Spinal cord (tissue), 10 donors: Measurements from ENCODE around the gene ZNF883. TPM values are rescaled to one million over a fixed set of nuclear protein-coding genes. Genes with fewer than 3 reads are reported as not detected.

Experiments used
- DNase-seq, 6 donors: peaks; one replicate each; pipeline versions ENCODE4 v3.0.0 to v3.0.0-alpha.2; 2013 to 2015; ENCODE audit warnings: low spot score in 6 of 6, low read depth in 4 of 6
- H3K27ac ChIP-seq: one replicate; pipeline ENCODE4 v1.5.1; 2013; ENCODE audit warnings: low read depth, low read length, control low read depth
- H3K27me3 ChIP-seq: one replicate; pipeline ENCODE4 v1.6.1; 2013; ENCODE audit warnings: low read length; ENCODE audit not compliant: control insufficient read depth, insufficient read depth
- H3K36me3 ChIP-seq: one replicate; pipeline ENCODE4 v1.6.1; 2013; ENCODE audit warnings: low read length; ENCODE audit not compliant: control insufficient read depth, insufficient read depth
- H3K4me1 ChIP-seq: one replicate; pipeline ENCODE4 v1.6.1; 2013; ENCODE audit warnings: low read length; ENCODE audit not compliant: control insufficient read depth, insufficient read depth
- H3K4me3 ChIP-seq: one replicate; pipeline ENCODE4 v1.5.1; 2013; ENCODE audit warnings: low read depth, low read length, control low read depth
- H3K9me3 ChIP-seq: one replicate; pipeline ENCODE4 v1.6.1; 2013; ENCODE audit warnings: low read length; ENCODE audit not compliant: control insufficient read depth, insufficient read depth
- WGBS: methylation state at CpG from one replicate; pipeline ENCODE4 v1.1.5; 2013; ENCODE audit warnings: missing lambda C conversion rate; ENCODE audit not compliant: insufficient coverage; 5-methylcytosine and 5-hydroxymethylcytosine counted together
- polyA plus RNA-seq, 2 donors: library from polyadenylated mRNA; unstranded; fragments of 120-200 nt; gene quantifications; one replicate each; pipeline ENCODE4 v1.2.1, GENCODE V29; 2013; ENCODE audit not compliant: insufficient read length in 2 of 2
- total RNA-seq, 2 donors: library from RNA; depleted of rRNA in 1 of 2; stranded (reverse); fragments of 120-200 nt in 1 of 2; fragments of >200 nt in 1 of 2; gene quantifications; one replicate each; pipeline versions ENCODE4 v1.2.3 to v1.2.4, GENCODE V29; 2013 to 2014
- donor health status: healthy.

ZNF883 gene
- total and polyA plus RNA-seq, 4 donors, result 14.1 to 19.1 (median 16.7) TPM

- 53% methylated on average over 4 of the region's 8 CpGs for WGBS
- H3K4me1 ChIP-seq, result no peaks in the 10 kb centered on the region
- DNase-seq, result peak in 5 of 6 donors; percentile 9 to 78 (median 23)
- no peaks in the 10 kb centered on the region for H3K9me3 ChIP-seq
- H3K36me3 ChIP-seq, result no peaks in the 10 kb centered on the region
- H3K27ac ChIP-seq, result no peak overlapping the region
- H3K4me3 ChIP-seq, result no peak overlapping the region
- peaks cover 2% of the 10 kb centered on the region for H3K27me3 ChIP-seq
Measured at GRCh38 chr9:112925058-112925641, 86.8 kb downstream of the ZNF883 start.

GRCh38 chr9:112921549-112921948 lies 90.4 kb downstream of the ZNF883 start:
- Histone ChIP-seq H3K4me1 (no peaks in the 10 kb centered on the region), H3K27ac (no peak overlapping the region), H3K36me3 (no peaks in the 10 kb centered on the region), H3K9me3 (no peaks in the 10 kb centered on the region), H3K27me3 (peaks cover 2% of the 10 kb centered on the region), H3K4me3 (no peak overlapping the region)
- WGBS, result 0% methylated on average over 1 of the region's 3 CpGs
- DNase-seq, result peak in 4 of 6 donors; percentile 3 to 73 (median 18)

GRCh38 chr9:112917987-112918362 lies 94.0 kb downstream of the ZNF883 start:
- Histone ChIP-seq H3K4me1 (peaks cover 2% of the 10 kb centered on the region), H3K27ac (no peak overlapping the region), H3K9me3 (no peaks in the 10 kb centered on the region), H3K4me3 (no peak overlapping the region), H3K36me3 (no peaks in the 10 kb centered on the region), H3K27me3 (no peaks in the 10 kb centered on the region)
- DNase-seq, result no peak
- WGBS, result 80% methylated on average over 1 of the region's 1 CpG

- H3K27me3 ChIP-seq, result no peaks in the 10 kb centered on the region
- H3K4me3 ChIP-seq, result no peak overlapping the region
- no peaks in the 10 kb centered on the region for H3K36me3 ChIP-seq
- no CpG with 5 or more reads among the region's 1 CpG for WGBS
- no peaks in the 10 kb centered on the region for H3K9me3 ChIP-seq
- no peak for DNase-seq
- no peak overlapping the region for H3K27ac ChIP-seq
- peaks cover 2% of the 10 kb centered on the region for H3K4me1 ChIP-seq
Measured at GRCh38 chr9:112917047-112917986, 94.7 kb downstream of the ZNF883 start.

- WGBS, result no CpG with 5 or more reads among the region's 2 CpGs
- Histone ChIP-seq H3K27ac (no peak overlapping the region), H3K9me3 (no peaks in the 10 kb centered on the region), H3K4me3 (no peak overlapping the region), H3K36me3 (no peaks in the 10 kb centered on the region), H3K4me1 (peaks cover 2% of the 10 kb centered on the region), H3K27me3 (no peaks in the 10 kb centered on the region)
- DNase-seq, result peak in 1 of 6 donors; percentile 3
Measured at GRCh38 chr9:112914524-112914923, 97.5 kb downstream of the ZNF883 start.

GRCh38 chr9:112913326-112913725 lies 98.7 kb downstream of the ZNF883 start:
- no peaks in the 10 kb centered on the region for H3K27me3 ChIP-seq
- no peak overlapping the region for H3K4me3 ChIP-seq
- H3K9me3 ChIP-seq, result no peaks in the 10 kb centered on the region
- no peak overlapping the region for H3K27ac ChIP-seq
- DNase-seq, result no peak
- WGBS, result 83% methylated on average over 3 of the region's 4 CpGs
- peaks cover 2% of the 10 kb centered on the region for H3K4me1 ChIP-seq
- no peaks in the 10 kb centered on the region for H3K36me3 ChIP-seq

GRCh38 chr9:112912636-112913035 lies 99.4 kb downstream of the ZNF883 start:
- DNase-seq, result no peak
- Histone ChIP-seq H3K4me3 (no peak overlapping the region), H3K4me1 (peaks cover 2% of the 10 kb centered on the region), H3K36me3 (no peaks in the 10 kb centered on the region), H3K27ac (no peak overlapping the region), H3K27me3 (no peaks in the 10 kb centered on the region), H3K9me3 (no peaks in the 10 kb centered on the region)
- 92% methylated on average over 2 of the region's 3 CpGs for WGBS

GRCh38 chr9:112911736-112912135 lies 100.3 kb downstream of the ZNF883 start:
- WGBS, result 42% methylated on average over 2 of the region's 2 CpGs
- Histone ChIP-seq H3K4me3 (no peak overlapping the region), H3K36me3 (no peaks in the 10 kb centered on the region), H3K4me1 (peaks cover 2% of the 10 kb centered on the region), H3K9me3 (no peaks in the 10 kb centered on the region), H3K27ac (no peak overlapping the region), H3K27me3 (no peaks in the 10 kb centered on the region)
- no peak for DNase-seq
